Mesenchymal stem cell (in vitro differentiated cells and primary cell): ENCODE results near the gene AKAP13.

Source experiments
- DNase-seq: peaks from one replicate; pipeline ENCODE4 v3.0.0-alpha.2; 2013
- H2AFZ ChIP-seq: one replicate; pipeline ENCODE4 v1.6.1; 2013; ENCODE audit warnings: low read depth, mild to moderate bottlenecking, control low read depth, inconsistent platforms, low read length, moderate library complexity
- H2AK5ac ChIP-seq: 2 replicates; pipeline ENCODE4 v1.6.1; 2013; ENCODE audit warnings: low read length, moderate library complexity, mild to moderate bottlenecking, inconsistent platforms; ENCODE audit not compliant: severe bottlenecking
- H2BK120ac ChIP-seq: one replicate; pipeline ENCODE4 v1.6.1; 2013; ENCODE audit warnings: low read depth, mild to moderate bottlenecking, inconsistent platforms, low read length, moderate library complexity
- H2BK12ac ChIP-seq, 2 experiments: one replicate each; pipeline ENCODE4 v1.6.1; 2013; ENCODE audit warnings: inconsistent platforms in 2 of 2, low read length in 2 of 2, mild to moderate bottlenecking in 2 of 2, moderate library complexity in 2 of 2, control low read depth in 1 of 2
- H2BK15ac ChIP-seq: one replicate; pipeline ENCODE4 v1.6.1; 2013; ENCODE audit warnings: mild to moderate bottlenecking, low read depth, inconsistent platforms; ENCODE audit not compliant: poor library complexity, severe bottlenecking
- H2BK5ac ChIP-seq: 2 replicates; pipeline ENCODE4 v1.6.1; 2013; ENCODE audit warnings: low read depth, mild to moderate bottlenecking, low read length, control low read depth, inconsistent platforms; ENCODE audit not compliant: poor library complexity, severe bottlenecking
- H3K14ac ChIP-seq, 2 experiments: one replicate each; pipeline ENCODE4 v1.6.1; 2013; ENCODE audit warnings: inconsistent platforms in 2 of 2, low read length in 2 of 2, control low read depth in 1 of 2, mild to moderate bottlenecking in 1 of 2, moderate library complexity in 1 of 2
- H3K18ac ChIP-seq, 2 experiments: one replicate each; pipeline ENCODE4 v1.6.1; 2013; ENCODE audit warnings: inconsistent platforms in 2 of 2, low read length in 2 of 2, control low read depth in 1 of 2, low read depth in 1 of 2, mild to moderate bottlenecking in 1 of 2
- H3K23ac ChIP-seq, 2 experiments: one replicate each; pipeline ENCODE4 v1.6.1; 2013; ENCODE audit warnings: inconsistent platforms in 2 of 2, low read length in 2 of 2, mild to moderate bottlenecking in 2 of 2, moderate library complexity in 2 of 2, control low read depth in 1 of 2
- H3K27ac ChIP-seq: 2 replicates; pipeline ENCODE4 v1.5.1; 2013; ENCODE audit warnings: mild to moderate bottlenecking, moderate library complexity, low read length, control low read depth, inconsistent platforms; ENCODE audit not compliant: poor library complexity, severe bottlenecking
- H3K27me3 ChIP-seq, 2 experiments: 2 replicates each; pipeline versions ENCODE4 v1.6.1 to v1.7.0; 2013; ENCODE audit warnings: low read length in 2 of 2, mild to moderate bottlenecking in 2 of 2, moderate library complexity in 2 of 2, control low read depth in 1 of 2, inconsistent platforms in 1 of 2; ENCODE audit not compliant: control insufficient read depth in 1 of 2, insufficient read depth in 1 of 2
- H3K36me3 ChIP-seq, 2 experiments: 2 replicates each; pipeline versions ENCODE4 v1.6.1 to v1.7.0; 2013; ENCODE audit warnings: low read length in 2 of 2, control low read depth in 1 of 2, inconsistent platforms in 1 of 2, low read depth in 1 of 2, mild to moderate bottlenecking in 1 of 2; ENCODE audit not compliant: insufficient read depth in 2 of 2, control insufficient read depth in 1 of 2
- H3K4ac ChIP-seq, 2 experiments: one replicate each; pipeline ENCODE4 v1.6.1; 2013; ENCODE audit warnings: inconsistent platforms in 2 of 2, low read length in 2 of 2, mild to moderate bottlenecking in 2 of 2, moderate library complexity in 2 of 2, control low read depth in 1 of 2, low read depth in 1 of 2
- H3K4me1 ChIP-seq: 2 replicates; pipeline ENCODE4 v1.6.1; 2013; ENCODE audit warnings: low read depth, low read length, control low read depth; ENCODE audit not compliant: control insufficient read depth, insufficient read depth
- H3K4me2 ChIP-seq: 2 replicates; pipeline ENCODE4 v1.6.1; 2013; ENCODE audit warnings: low read length, mild to moderate bottlenecking, inconsistent platforms; ENCODE audit not compliant: poor library complexity, severe bottlenecking
- H3K4me3 ChIP-seq, 2 experiments: 2 replicates each; pipeline versions ENCODE4 v1.5.1 to v1.7.0; 2013; ENCODE audit warnings: low read length in 2 of 2, mild to moderate bottlenecking in 2 of 2, control low read depth in 1 of 2, low read depth in 1 of 2; ENCODE audit not compliant: insufficient read depth in 1 of 2
- H3K79me1 ChIP-seq: replicated peaks from 2 replicates; pipeline ENCODE4 v1.6.1; 2013; ENCODE audit warnings: mild to moderate bottlenecking, control low read depth, low read length, inconsistent platforms; ENCODE audit not compliant: poor library complexity, severe bottlenecking
- H3K9ac ChIP-seq: 2 replicates; pipeline ENCODE4 v1.7.0; 2013; ENCODE audit warnings: mild to moderate bottlenecking, low read length, moderate library complexity
- H3K9me3 ChIP-seq: 2 replicates; pipeline ENCODE4 v1.7.0; 2013; ENCODE audit warnings: mild to moderate bottlenecking, low read length; ENCODE audit not compliant: control insufficient read depth
- H4K8ac ChIP-seq: one replicate; pipeline ENCODE4 v1.6.1; 2013; ENCODE audit warnings: inconsistent platforms, mild to moderate bottlenecking, low read length, moderate library complexity
- H4K91ac ChIP-seq: one replicate; pipeline ENCODE4 v1.6.1; 2013; ENCODE audit warnings: mild to moderate bottlenecking, low read length, inconsistent platforms
- WGBS: methylation state at CpG from one replicate; pipeline ENCODE4 v1.1.7; 2013; ENCODE audit warnings: mixed read lengths; 5-methylcytosine and 5-hydroxymethylcytosine counted together

The AKAP13 gene

GRCh38 chr15:85545185-85545584 lies 164.8 kb downstream of the AKAP13 start:
- Histone ChIP-seq H3K14ac (no peak overlapping the region), H3K4me3 (peak overlapping the region in 1 of 2 experiments; percentile 10), H2BK5ac (no peak overlapping the region)

GRCh38 chr15:85545752-85546151 lies 165.3 kb downstream of the AKAP13 start:
- Histone ChIP-seq H3K27me3 (no peaks in the 10 kb centered on the region), H3K9ac (peak overlapping the region; percentile 57), H3K9me3 (no peaks in the 10 kb centered on the region), H2BK15ac (no peak overlapping the region), H2BK5ac (no peak overlapping the region), H2AK5ac (no peak overlapping the region), H2BK12ac (no peak overlapping the region), H3K36me3 (peaks cover 10 to 22% of the 10 kb centered on the region in 2 experiments), H3K14ac (no peak overlapping the region), H3K4ac (no peak overlapping the region), H3K4me1 (no peaks in the 10 kb centered on the region), H2AFZ (no peak overlapping the region), H2BK120ac (no peak overlapping the region), H4K8ac (no peak overlapping the region), H3K79me1 (peaks cover 17% of the 10 kb centered on the region), H3K4me3 (no peak overlapping the region), H3K27ac (no peak overlapping the region), H3K23ac (no peak overlapping the region), H3K4me2 (no peak overlapping the region), H3K18ac (no peak overlapping the region), H4K91ac (no peak overlapping the region)
- no peak for DNase-seq
- WGBS = 100% methylated on average over 2 of the region's 3 CpGs

More at GRCh38 chr15:85545185-85545584, 164.8 kb downstream of the AKAP13 start:
- no peaks in the 10 kb centered on the region for H3K9me3 ChIP-seq
- H2BK12ac ChIP-seq = peak overlapping the region in 1 of 2 experiments; percentile 11
- peak; percentile 86 for DNase-seq
- H2BK15ac ChIP-seq = no peak overlapping the region
- WGBS = 100% methylated on average over 1 of the region's 1 CpG
- H4K8ac ChIP-seq = no peak overlapping the region
- H3K79me1 ChIP-seq = peaks cover 17% of the 10 kb centered on the region
- no peaks in the 10 kb centered on the region for H3K4me1 ChIP-seq
- H3K27ac ChIP-seq = no peak overlapping the region
- no peak overlapping the region for H2BK120ac ChIP-seq
- no peak overlapping the region for H3K23ac ChIP-seq
- no peaks in the 10 kb centered on the region for H3K27me3 ChIP-seq
- H3K9ac ChIP-seq = peak overlapping the region; percentile 57
- peak overlapping the region in 1 of 2 experiments; percentile 50 for H3K18ac ChIP-seq
- H2AK5ac ChIP-seq = no peak overlapping the region
- H3K36me3 ChIP-seq = peaks cover 8 to 17% of the 10 kb centered on the region in 2 experiments
- peak overlapping the region in 1 of 2 experiments; percentile 53 for H3K4ac ChIP-seq
- H2AFZ ChIP-seq = no peak overlapping the region
- H3K4me2 ChIP-seq = no peak overlapping the region
- H4K91ac ChIP-seq = no peak overlapping the region

- Histone ChIP-seq H3K36me3 (peaks cover 10 to 22% of the 10 kb centered on the region in 2 experiments), H3K18ac (no peak overlapping the region), H4K8ac (no peak overlapping the region), H3K27ac (no peak overlapping the region), H2BK5ac (no peak overlapping the region), H3K4ac (no peak overlapping the region), H2BK12ac (no peak overlapping the region), H3K27me3 (no peaks in the 10 kb centered on the region), H4K91ac (no peak overlapping the region), H2BK120ac (no peak overlapping the region), H3K79me1 (peaks cover 16% of the 10 kb centered on the region), H3K9me3 (no peaks in the 10 kb centered on the region), H2AK5ac (no peak overlapping the region), H2AFZ (no peak overlapping the region), H3K14ac (no peak overlapping the region), H3K9ac (no peak overlapping the region), H3K4me2 (no peak overlapping the region), H3K4me1 (no peaks in the 10 kb centered on the region), H3K4me3 (no peak overlapping the region), H3K23ac (no peak overlapping the region), H2BK15ac (no peak overlapping the region)
- 100% methylated on average over 1 of the region's 1 CpG for WGBS
- DNase-seq = no peak
Measured at GRCh38 chr15:85547386-85547785, 167.0 kb downstream of the AKAP13 start.

DNA sequence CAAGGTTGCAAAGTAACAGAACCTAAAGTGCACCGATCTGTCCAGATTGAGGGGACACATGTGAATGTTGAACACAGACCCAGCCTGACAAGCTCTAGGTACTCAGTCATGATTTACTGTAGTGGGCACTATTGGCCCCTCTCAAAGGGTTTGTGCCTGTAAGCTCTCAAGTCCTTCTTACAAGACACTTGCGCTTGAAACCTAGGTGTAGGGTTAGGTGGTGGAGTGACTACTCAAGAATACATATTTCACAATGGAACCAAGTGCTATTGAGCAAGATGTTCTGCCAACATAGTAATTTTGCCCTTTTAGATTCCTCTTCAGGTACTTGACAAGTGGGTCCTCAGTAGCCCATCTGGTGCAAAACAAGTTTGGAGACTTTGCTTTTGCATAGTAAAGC lies 169.9 kb downstream of the AKAP13 start:
- H4K91ac ChIP-seq = no peak overlapping the region
- no peak overlapping the region for H2AFZ ChIP-seq
- no peak for DNase-seq
- no peak overlapping the region for H4K8ac ChIP-seq
- H3K27me3 ChIP-seq = no peaks in the 10 kb centered on the region
- H3K4ac ChIP-seq = no peak overlapping the region
- no peak overlapping the region for H3K14ac ChIP-seq
- H3K27ac ChIP-seq = no peak overlapping the region
- no peak overlapping the region for H3K4me2 ChIP-seq
- H3K9me3 ChIP-seq = no peaks in the 10 kb centered on the region
- WGBS = 100% methylated on average over 1 of the region's 2 CpGs
- H2BK15ac ChIP-seq = no peak overlapping the region
- no peak overlapping the region for H3K23ac ChIP-seq
- H3K18ac ChIP-seq = no peak overlapping the region
- H3K36me3 ChIP-seq = peaks cover 10 to 16% of the 10 kb centered on the region in 2 experiments
- H2BK120ac ChIP-seq = no peak overlapping the region
- H2AK5ac ChIP-seq = no peak overlapping the region
- H3K9ac ChIP-seq = no peak overlapping the region
- H3K79me1 ChIP-seq = peaks cover 14% of the 10 kb centered on the region
- no peaks in the 10 kb centered on the region for H3K4me1 ChIP-seq
- no peak overlapping the region for H3K4me3 ChIP-seq
- no peak overlapping the region for H2BK5ac ChIP-seq
- no peak overlapping the region for H2BK12ac ChIP-seq
